NB4 (cell line): Measurements from ENCODE around the gene ULK3.

Source experiments
- MYC ChIP-seq: IDR thresholded peaks from 2 replicates; pipeline ENCODE4 v1.6.1; 2011; ENCODE audit warnings: low read depth, low read length
- POLR2A ChIP-seq: IDR thresholded peaks from 2 replicates; pipeline ENCODE4 v1.6.1; 2011; ENCODE audit warnings: mild to moderate bottlenecking; ENCODE audit not compliant: insufficient read length; ENCODE audit errors: extremely low read depth
- TF ChIP-seq, protein P1 (sequence below): IDR thresholded peaks from one replicate; pipeline ENCODE4 v1.5.1; 2012; ENCODE audit warnings: low read depth, low read length

DNA sequence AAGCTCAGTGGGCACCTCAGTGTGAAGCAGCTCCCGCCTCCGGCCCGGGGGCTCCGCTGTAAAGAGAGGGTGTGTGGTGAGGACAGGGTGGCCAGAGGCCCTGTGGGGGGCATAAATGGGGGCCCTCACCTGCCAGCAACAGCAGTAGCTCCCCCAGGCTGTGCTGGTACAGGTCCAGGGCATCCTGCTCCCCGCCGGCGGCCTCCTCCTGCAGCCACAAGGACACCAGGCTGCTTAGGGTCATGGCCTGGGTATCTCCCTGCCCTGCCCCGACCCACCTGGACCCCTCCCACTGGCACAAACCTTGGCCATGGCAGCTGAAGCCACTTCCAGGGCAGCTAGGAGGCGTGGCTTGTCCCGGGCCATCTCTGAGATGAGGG, 4.8 kb downstream of the ULK3 start:
- no peak for TF ChIP-seq POLR2A
- TF ChIP-seq, protein P1, sequence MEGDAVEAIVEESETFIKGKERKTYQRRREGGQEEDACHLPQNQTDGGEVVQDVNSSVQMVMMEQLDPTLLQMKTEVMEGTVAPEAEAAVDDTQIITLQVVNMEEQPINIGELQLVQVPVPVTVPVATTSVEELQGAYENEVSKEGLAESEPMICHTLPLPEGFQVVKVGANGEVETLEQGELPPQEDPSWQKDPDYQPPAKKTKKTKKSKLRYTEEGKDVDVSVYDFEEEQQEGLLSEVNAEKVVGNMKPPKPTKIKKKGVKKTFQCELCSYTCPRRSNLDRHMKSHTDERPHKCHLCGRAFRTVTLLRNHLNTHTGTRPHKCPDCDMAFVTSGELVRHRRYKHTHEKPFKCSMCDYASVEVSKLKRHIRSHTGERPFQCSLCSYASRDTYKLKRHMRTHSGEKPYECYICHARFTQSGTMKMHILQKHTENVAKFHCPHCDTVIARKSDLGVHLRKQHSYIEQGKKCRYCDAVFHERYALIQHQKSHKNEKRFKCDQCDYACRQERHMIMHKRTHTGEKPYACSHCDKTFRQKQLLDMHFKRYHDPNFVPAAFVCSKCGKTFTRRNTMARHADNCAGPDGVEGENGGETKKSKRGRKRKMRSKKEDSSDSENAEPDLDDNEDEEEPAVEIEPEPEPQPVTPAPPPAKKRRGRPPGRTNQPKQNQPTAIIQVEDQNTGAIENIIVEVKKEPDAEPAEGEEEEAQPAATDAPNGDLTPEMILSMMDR, result no peak
- TF ChIP-seq MYC, result no peak
